ENCODE data around the gene TSC22D4.

TSC22D4 gene

GRCh38 chr7:100435401-100436304, 43.4 kb downstream of the TSC22D4 start:
- H3K9me3 ChIP-seq (ENCODE audit: control insufficient read depth in 2 of 2, low read length in 2 of 2), result no peaks in the 10 kb centered on the region
- H3K4me1 ChIP-seq (ENCODE audit: control insufficient read depth in 2 of 2, insufficient read depth in 2 of 2, low read length in 2 of 2), result peaks cover 15 to 30% of the 10 kb centered on the region in 2 donors
- peak overlapping the region; percentile 83 to 95 for H3K4me3 ChIP-seq (ENCODE audit: low read length in 2 of 2)
- peaks cover 26 to 35% of the 10 kb centered on the region in 2 donors for H3K36me3 ChIP-seq (ENCODE audit: control insufficient read depth in 2 of 2, insufficient read depth in 2 of 2, low read length in 2 of 2)
- peak overlapping the region; percentile 97 to 98 for H3K27ac ChIP-seq (ENCODE audit: low read depth in 2 of 2, low read length in 2 of 2)
- H3K27me3 ChIP-seq (ENCODE audit: control insufficient read depth in 2 of 2, insufficient read depth in 2 of 2, low read length in 2 of 2), result no peaks in the 10 kb centered on the region
- peak overlapping the region; percentile 87 to 90 for H3K9ac ChIP-seq (ENCODE audit: low read depth in 1 of 2, low read length in 2 of 2)

GRCh38 chr7:100434297-100435144, 44.5 kb downstream of the TSC22D4 start:
- Histone ChIP-seq H3K4me1 (ENCODE audit: control insufficient read depth in 2 of 2, insufficient read depth in 2 of 2, low read length in 2 of 2) (peaks cover 17 to 34% of the 10 kb centered on the region in 2 donors), H3K9ac (ENCODE audit: low read depth in 1 of 2, low read length in 2 of 2) (peak overlapping the region; percentile 87 to 90), H3K27ac (ENCODE audit: low read depth in 2 of 2, low read length in 2 of 2) (peak overlapping the region; percentile 52 to 97), H3K27me3 (ENCODE audit: control insufficient read depth in 2 of 2, insufficient read depth in 2 of 2, low read length in 2 of 2) (no peaks in the 10 kb centered on the region), H3K9me3 (ENCODE audit: control insufficient read depth in 2 of 2, low read length in 2 of 2) (no peaks in the 10 kb centered on the region), H3K36me3 (ENCODE audit: control insufficient read depth in 2 of 2, insufficient read depth in 2 of 2, low read length in 2 of 2) (peaks cover 26 to 35% of the 10 kb centered on the region in 2 donors), H3K4me3 (ENCODE audit: low read length in 2 of 2) (peak overlapping the region; percentile 83 to 95)

GRCh38 chr7:100433592-100434296, 45.3 kb downstream of the TSC22D4 start:
- no peak overlapping the region for H3K9ac ChIP-seq (ENCODE audit: low read depth in 1 of 2, low read length in 2 of 2)
- H3K4me3 ChIP-seq (ENCODE audit: low read length in 2 of 2), result no peak overlapping the region
- no peak overlapping the region for H3K27ac ChIP-seq (ENCODE audit: low read depth in 2 of 2, low read length in 2 of 2)
- peaks cover 17 to 34% of the 10 kb centered on the region in 2 donors for H3K4me1 ChIP-seq (ENCODE audit: control insufficient read depth in 2 of 2, insufficient read depth in 2 of 2, low read length in 2 of 2)
- H3K36me3 ChIP-seq (ENCODE audit: control insufficient read depth in 2 of 2, insufficient read depth in 2 of 2, low read length in 2 of 2), result peaks cover 26 to 35% of the 10 kb centered on the region in 2 donors
- H3K9me3 ChIP-seq (ENCODE audit: control insufficient read depth in 2 of 2, low read length in 2 of 2), result no peaks in the 10 kb centered on the region
- H3K27me3 ChIP-seq (ENCODE audit: control insufficient read depth in 2 of 2, insufficient read depth in 2 of 2, low read length in 2 of 2), result no peaks in the 10 kb centered on the region

GRCh38 chr7:100433276-100433591, 45.8 kb downstream of the TSC22D4 start:
- H3K9me3 ChIP-seq (ENCODE audit: control insufficient read depth in 2 of 2, low read length in 2 of 2), result no peaks in the 10 kb centered on the region
- H3K27ac ChIP-seq (ENCODE audit: low read depth in 2 of 2, low read length in 2 of 2), result no peak overlapping the region
- no peak overlapping the region for H3K4me3 ChIP-seq (ENCODE audit: low read length in 2 of 2)
- no peaks in the 10 kb centered on the region for H3K27me3 ChIP-seq (ENCODE audit: control insufficient read depth in 2 of 2, insufficient read depth in 2 of 2, low read length in 2 of 2)
- H3K36me3 ChIP-seq (ENCODE audit: control insufficient read depth in 2 of 2, insufficient read depth in 2 of 2, low read length in 2 of 2), result peaks cover 26 to 35% of the 10 kb centered on the region in 2 donors
- H3K9ac ChIP-seq (ENCODE audit: low read depth in 1 of 2, low read length in 2 of 2), result no peak overlapping the region
- H3K4me1 ChIP-seq (ENCODE audit: control insufficient read depth in 2 of 2, insufficient read depth in 2 of 2, low read length in 2 of 2), result peaks cover 17 to 34% of the 10 kb centered on the region in 2 donors

GRCh38 chr7:100432621-100433275, 46.3 kb downstream of the TSC22D4 start:
- Histone ChIP-seq H3K4me3 (ENCODE audit: low read length in 2 of 2) (no peak overlapping the region), H3K4me1 (ENCODE audit: control insufficient read depth in 2 of 2, insufficient read depth in 2 of 2, low read length in 2 of 2) (peaks cover 17 to 37% of the 10 kb centered on the region in 2 donors), H3K9me3 (ENCODE audit: control insufficient read depth in 2 of 2, low read length in 2 of 2) (no peaks in the 10 kb centered on the region), H3K9ac (ENCODE audit: low read depth in 1 of 2, low read length in 2 of 2) (no peak overlapping the region), H3K36me3 (ENCODE audit: control insufficient read depth in 2 of 2, insufficient read depth in 2 of 2, low read length in 2 of 2) (peaks cover 26 to 35% of the 10 kb centered on the region in 2 donors), H3K27me3 (ENCODE audit: control insufficient read depth in 2 of 2, insufficient read depth in 2 of 2, low read length in 2 of 2) (no peaks in the 10 kb centered on the region), H3K27ac (ENCODE audit: low read depth in 2 of 2, low read length in 2 of 2) (no peak overlapping the region)

GRCh38 chr7:100432053-100432452, 47.0 kb downstream of the TSC22D4 start:
- H3K4me1 ChIP-seq (ENCODE audit: control insufficient read depth in 2 of 2, insufficient read depth in 2 of 2, low read length in 2 of 2), result peaks cover 17 to 37% of the 10 kb centered on the region in 2 donors
- H3K9ac ChIP-seq (ENCODE audit: low read depth in 1 of 2, low read length in 2 of 2), result no peak overlapping the region
- no peaks in the 10 kb centered on the region for H3K27me3 ChIP-seq (ENCODE audit: control insufficient read depth in 2 of 2, insufficient read depth in 2 of 2, low read length in 2 of 2)
- no peaks in the 10 kb centered on the region for H3K9me3 ChIP-seq (ENCODE audit: control insufficient read depth in 2 of 2, low read length in 2 of 2)
- H3K27ac ChIP-seq (ENCODE audit: low read depth in 2 of 2, low read length in 2 of 2), result no peak overlapping the region
- no peak overlapping the region for H3K4me3 ChIP-seq (ENCODE audit: low read length in 2 of 2)
- H3K36me3 ChIP-seq (ENCODE audit: control insufficient read depth in 2 of 2, insufficient read depth in 2 of 2, low read length in 2 of 2), result peaks cover 26 to 35% of the 10 kb centered on the region in 2 donors

- Histone ChIP-seq H3K9me3 (ENCODE audit: control insufficient read depth in 2 of 2, low read length in 2 of 2) (no peaks in the 10 kb centered on the region), H3K9ac (ENCODE audit: low read depth in 1 of 2, low read length in 2 of 2) (peak overlapping the region in 1 of 2 donors; percentile 68), H3K27ac (ENCODE audit: low read depth in 2 of 2, low read length in 2 of 2) (no peak overlapping the region), H3K4me1 (ENCODE audit: control insufficient read depth in 2 of 2, insufficient read depth in 2 of 2, low read length in 2 of 2) (peaks cover 17 to 37% of the 10 kb centered on the region in 2 donors), H3K27me3 (ENCODE audit: control insufficient read depth in 2 of 2, insufficient read depth in 2 of 2, low read length in 2 of 2) (no peaks in the 10 kb centered on the region), H3K4me3 (ENCODE audit: low read length in 2 of 2) (no peak overlapping the region), H3K36me3 (ENCODE audit: control insufficient read depth in 2 of 2, insufficient read depth in 2 of 2, low read length in 2 of 2) (peaks cover 26 to 35% of the 10 kb centered on the region in 2 donors)
These were observed 47.7 kb downstream of the TSC22D4 start for GRCh38 chr7:100431286-100431735.

GRCh38 chr7:100430493-100431285, 48.3 kb downstream of the TSC22D4 start:
- Histone ChIP-seq H3K9ac (ENCODE audit: low read depth in 1 of 2, low read length in 2 of 2) (peak overlapping the region; percentile 68 to 95), H3K4me3 (ENCODE audit: low read length in 2 of 2) (peak overlapping the region; percentile 82 to 89), H3K4me1 (ENCODE audit: control insufficient read depth in 2 of 2, insufficient read depth in 2 of 2, low read length in 2 of 2) (peaks cover 17 to 37% of the 10 kb centered on the region in 2 donors), H3K27me3 (ENCODE audit: control insufficient read depth in 2 of 2, insufficient read depth in 2 of 2, low read length in 2 of 2) (no peaks in the 10 kb centered on the region), H3K9me3 (ENCODE audit: control insufficient read depth in 2 of 2, low read length in 2 of 2) (no peaks in the 10 kb centered on the region), H3K36me3 (ENCODE audit: control insufficient read depth in 2 of 2, insufficient read depth in 2 of 2, low read length in 2 of 2) (peaks cover 26 to 35% of the 10 kb centered on the region in 2 donors), H3K27ac (ENCODE audit: low read depth in 2 of 2, low read length in 2 of 2) (peak overlapping the region; percentile 100)

Measured in mucosa of rectum (tissue), 2 donors.